COR-L47 (cell line): ENCODE measurements around the gene ZC3H7A.

Experiments used
- DNase-seq: peaks from one replicate; lab custom pipeline; 2025; lab: John Stamatoyannopoulos, UW

The ZC3H7A gene

GRCh38 chr16:11737713-11738112 is 59.3 kb downstream of the ZC3H7A start:
- DNase-seq, result no peak

DNA sequence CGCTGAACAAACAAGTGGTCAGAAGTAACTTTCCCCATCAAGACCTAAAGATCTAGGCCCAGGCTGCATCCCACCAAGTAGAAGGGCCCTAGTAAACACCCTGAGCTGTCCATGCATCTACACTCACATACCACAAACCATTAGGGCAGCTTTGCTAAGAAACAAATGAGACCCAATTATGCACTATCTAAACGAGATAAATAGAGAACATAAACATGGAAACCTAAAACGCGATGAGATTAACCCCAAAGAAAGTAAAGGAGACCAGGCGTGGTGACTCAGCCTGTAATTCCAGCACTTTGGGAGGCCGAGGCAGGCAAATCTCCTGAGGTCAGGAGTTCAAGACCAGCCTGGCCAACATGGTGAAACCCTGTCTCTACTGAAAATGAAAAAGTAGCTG is 60.2 kb downstream of the ZC3H7A start:
- DNase-seq, result no peak

- DNase-seq, result no peak
Observed at GRCh38 chr16:11735787-11736186, 61.3 kb downstream of the ZC3H7A start.

DNA sequence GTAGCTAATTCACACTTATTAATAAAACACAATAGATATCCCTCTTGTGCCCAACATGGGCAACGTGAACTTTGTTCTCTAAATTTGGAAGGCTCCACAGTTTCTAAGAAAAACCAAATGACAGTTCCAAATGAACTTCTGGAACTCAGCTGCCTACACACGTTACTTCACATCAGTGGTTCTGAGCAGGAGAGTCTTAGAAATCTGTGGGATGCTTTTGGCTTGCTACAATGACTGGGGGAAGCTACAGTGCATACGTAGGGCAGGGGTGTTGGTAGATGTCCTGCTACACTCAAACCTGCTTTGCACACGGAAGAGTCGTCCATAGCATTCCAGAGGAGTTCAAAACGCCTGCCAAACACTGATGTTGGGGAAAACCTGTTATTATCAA is 62.4 kb downstream of the ZC3H7A start:
- DNase-seq, result no peak

DNA sequence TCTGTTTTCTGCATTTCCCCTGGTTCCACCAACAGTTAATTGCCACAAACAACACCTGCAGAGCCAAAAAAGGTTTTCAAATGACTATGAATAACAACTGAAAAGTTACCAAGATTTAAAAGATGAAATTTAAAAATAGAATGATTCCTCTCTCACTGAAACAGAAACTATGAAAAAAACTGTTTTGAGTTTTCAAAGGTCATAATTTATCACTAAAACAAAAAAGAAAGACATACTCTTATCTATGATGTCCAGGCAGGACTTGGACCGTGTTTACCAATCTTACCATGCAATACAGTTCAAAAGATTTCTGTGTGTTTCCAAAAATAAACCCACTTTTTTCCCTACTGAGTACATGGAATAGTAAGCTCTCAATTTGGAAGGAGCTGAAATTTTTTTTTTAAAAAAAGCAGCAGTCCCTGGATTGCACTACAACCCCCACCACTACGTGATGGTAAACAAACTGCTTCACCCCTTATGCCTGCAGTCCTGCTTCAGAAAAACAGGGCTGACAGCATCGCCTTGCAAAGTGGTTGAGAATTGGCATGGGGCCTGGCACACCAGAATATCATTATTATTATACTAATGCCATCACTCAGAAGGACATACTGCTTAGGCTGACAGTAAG is 62.9 kb downstream of the ZC3H7A start:
- DNase-seq, result no peak

- DNase-seq, result no peak
Observed at GRCh38 chr16:11731222-11731621, 65.8 kb downstream of the ZC3H7A start.

- DNase-seq, result no peak
Observed at GRCh38 chr16:11729787-11730186, 67.3 kb downstream of the ZC3H7A start.

GRCh38 chr16:11727796-11728543 is 69.1 kb downstream of the ZC3H7A start:
- DNase-seq, result no peak

- no peak for DNase-seq
Observed at GRCh38 chr16:11726008-11726407, 71.0 kb downstream of the ZC3H7A start.

DNA sequence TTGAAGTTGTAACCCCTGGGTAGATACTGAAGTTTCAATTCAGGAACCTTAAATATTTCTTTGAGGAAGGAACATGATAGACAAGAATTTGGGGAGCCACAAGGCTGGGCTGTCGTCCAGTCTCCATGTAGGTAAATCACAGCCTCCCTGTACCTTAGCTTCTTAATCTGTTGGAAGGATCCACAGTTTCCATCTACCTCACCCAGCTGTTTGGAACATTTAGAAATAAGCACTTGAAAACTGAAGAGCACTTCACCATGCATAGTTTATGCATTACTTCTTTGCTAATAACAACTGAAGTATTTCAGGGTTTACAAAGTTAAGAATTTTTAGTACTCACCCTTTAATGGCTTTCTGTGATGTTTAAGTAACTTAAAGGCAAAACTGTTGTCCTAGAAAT is 71.6 kb downstream of the ZC3H7A start:
- DNase-seq, result no peak

- DNase-seq, result no peak
Observed at GRCh38 chr16:11722468-11722808, 74.6 kb downstream of the ZC3H7A start.

GRCh38 chr16:11721781-11722467 is 75.1 kb downstream of the ZC3H7A start:
- no peak for DNase-seq

GRCh38 chr16:11719762-11720161 is 77.3 kb downstream of the ZC3H7A start:
- DNase-seq, result no peak

GRCh38 chr16:11719171-11719570 is 77.9 kb downstream of the ZC3H7A start:
- no peak for DNase-seq

DNA sequence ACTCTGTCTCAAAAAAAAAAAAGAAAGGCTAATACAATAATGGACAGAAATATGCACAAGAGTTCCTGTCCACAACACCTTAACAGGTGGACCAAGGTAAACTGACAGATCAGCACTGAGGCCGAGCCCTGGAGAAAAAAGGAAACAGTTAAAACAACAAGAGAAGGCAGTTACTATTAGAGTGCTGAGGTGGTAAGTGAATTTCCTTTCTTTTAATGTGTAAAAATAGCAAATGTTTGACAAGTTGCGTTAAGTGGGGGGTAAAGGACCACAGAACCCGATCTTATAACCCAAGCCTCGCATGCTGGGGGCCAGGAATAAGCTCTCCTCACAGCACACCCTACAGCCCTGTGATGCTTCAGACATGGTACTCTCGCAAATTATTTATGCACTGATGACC is 79.2 kb downstream of the ZC3H7A start:
- no peak for DNase-seq

DNA sequence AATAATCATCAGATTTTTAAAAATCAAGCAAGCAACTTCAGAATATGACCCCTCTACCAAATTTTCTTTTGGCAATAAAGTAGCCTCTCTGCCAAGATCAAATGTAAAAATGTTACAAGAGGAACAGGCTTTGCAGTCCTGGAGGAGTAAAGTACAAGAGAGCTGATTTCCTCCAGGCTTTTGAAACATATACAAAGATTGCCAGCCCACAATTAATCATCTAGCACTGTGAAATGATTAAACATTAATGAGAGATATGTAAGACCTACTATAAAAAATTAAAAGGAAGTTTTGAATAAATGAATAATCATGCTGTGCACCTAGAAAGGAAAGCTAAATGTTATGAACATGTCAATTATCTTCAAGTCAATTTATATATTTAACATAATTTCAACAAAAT is 80.7 kb downstream of the ZC3H7A start:
- DNase-seq, result no peak

DNA sequence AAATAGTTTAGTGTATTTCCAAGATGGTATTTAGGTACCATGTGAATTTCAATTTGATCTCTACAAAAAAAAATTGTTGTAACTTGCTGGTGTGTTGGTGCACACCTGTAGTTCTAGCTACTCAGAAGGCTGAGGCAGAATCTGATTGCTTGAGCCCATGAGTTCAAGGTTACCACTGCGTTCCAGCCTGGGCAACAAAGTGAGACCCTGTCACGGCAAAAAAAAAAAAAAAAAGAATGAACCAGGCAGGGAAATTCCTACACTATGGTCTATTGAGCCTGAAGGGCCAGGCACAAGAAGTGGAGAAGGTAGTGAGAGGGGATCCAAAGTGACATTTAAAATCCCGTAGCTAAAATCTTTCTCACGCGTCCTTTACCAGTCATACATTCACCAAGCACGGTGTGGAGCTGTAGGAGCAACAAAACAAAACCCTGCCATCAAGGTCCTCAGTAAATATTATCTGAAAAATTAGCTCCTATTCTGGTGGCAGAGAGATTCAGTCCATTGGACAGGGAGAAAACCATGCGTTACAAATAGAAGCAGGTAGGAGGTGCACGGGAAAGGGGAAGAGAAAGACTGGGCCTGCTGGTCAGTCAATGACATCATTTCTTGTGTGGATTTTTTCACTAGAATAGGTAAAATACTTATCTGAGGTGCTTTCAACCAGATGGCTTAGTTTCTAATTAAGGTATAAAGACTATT is 81.7 kb downstream of the ZC3H7A start:
- DNase-seq, result no peak

GRCh38 chr16:11712122-11712521 is 84.9 kb downstream of the ZC3H7A start:
- no peak for DNase-seq

DNA sequence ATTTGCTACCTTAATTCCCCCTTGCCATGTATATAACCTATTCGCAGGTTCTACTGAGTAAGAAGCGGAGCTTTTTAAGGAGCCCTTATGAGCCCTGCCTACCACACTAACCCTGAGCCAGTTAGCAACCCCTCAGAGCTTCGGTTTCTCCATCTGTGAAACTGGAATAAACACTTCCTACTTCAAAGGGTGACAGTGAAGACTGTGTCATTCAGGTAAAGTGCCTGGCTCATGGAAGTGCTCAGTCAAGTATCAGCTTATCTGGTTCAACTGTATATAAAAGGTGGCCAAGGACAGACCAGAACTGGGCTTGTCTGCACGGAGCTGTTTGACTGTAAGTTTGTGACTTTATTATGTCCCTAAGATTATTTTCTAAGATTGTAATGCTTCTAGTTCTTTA is 85.4 kb downstream of the ZC3H7A start:
- no peak for DNase-seq

DNA sequence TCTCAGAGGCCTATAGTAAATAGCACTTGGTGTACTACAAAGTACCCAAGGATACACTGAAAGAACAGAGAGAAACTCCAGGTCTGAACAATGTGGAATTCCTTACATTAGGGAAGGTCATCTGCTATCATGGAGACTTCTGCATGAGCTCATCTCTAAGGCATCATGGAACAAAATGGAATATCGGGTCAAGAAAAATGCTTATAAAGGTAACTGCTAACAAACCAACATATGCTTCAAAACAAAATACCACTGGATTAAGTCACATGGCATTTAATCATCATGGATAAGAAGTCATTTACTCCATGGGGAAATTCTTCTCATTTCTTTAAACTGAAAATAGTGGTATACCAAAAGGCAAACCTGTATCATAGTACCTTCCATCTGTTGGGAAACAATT is 88.6 kb downstream of the ZC3H7A start:
- no peak for DNase-seq

DNA sequence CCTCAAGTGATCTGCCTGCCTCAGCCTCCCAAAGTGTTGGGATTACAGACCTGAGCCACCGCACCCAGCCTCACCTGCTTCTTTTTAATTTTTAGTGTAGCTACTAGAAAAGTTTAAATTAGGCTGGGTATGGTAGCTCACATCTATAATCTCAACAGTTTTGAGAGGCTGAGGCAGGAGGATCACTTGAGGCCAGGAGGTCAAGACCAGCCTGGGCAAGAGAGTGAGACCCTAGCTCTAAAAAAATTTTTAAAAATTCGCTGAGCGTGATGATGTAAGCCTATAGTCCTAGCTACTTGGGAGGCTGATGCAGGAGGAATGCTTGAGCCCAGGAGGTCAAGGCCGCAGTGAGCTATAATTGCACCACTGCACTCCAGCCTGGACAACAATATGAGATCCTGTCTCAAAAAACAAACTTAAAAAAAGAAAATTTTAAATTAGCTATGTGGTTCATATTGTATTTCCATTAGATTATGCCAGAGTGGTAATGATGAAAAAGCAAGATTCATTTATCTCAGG is 89.3 kb downstream of the ZC3H7A start:
- DNase-seq, result no peak

- no peak for DNase-seq
Observed at GRCh38 chr16:11706180-11706742, 90.8 kb downstream of the ZC3H7A start.
